ENCODE data around the gene PPCDC.

PPCDC gene

DNA sequence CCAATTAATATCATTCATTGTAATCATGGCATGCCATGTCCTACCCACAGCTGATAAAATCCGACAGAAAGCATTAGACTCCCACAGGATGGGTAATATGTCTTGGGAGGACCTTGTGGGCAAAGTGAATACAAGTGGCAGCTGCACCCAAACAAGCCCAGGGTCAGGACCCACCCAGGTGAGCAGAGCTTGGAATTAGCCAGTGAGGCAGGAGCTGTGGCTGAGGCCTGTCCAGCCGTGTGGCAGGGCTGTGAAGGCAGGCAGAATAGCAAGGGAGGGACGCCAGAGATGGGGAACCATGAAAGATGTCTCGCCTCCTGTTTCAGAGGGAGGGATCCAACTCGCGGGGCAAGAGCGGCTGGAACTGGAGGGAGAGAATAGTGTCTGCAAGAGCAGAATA is 74.5 kb downstream of the PPCDC start:
- no peaks in the 10 kb centered on the region for H3K79me2 ChIP-seq (ENCODE audit: insufficient read depth, low read length)
- DNase-seq (no peak), ATAC-seq (ENCODE audit: insufficient read depth, low read depth) (no peak)
- no peaks in the 10 kb centered on the region for H3K27me3 ChIP-seq (ENCODE audit: insufficient read depth, low read length, poor library complexity)
- no peaks in the 10 kb centered on the region for H3K4me1 ChIP-seq (ENCODE audit: insufficient read depth, low read length)
- no peak overlapping the region for H2AFZ ChIP-seq (ENCODE audit: low read depth, low read length)
- no peaks in the 10 kb centered on the region for H3K36me3 ChIP-seq (ENCODE audit: insufficient read depth, low read length)
- no peaks in the 10 kb centered on the region; the same call in 1 of the 2 replicates for H4K20me1 ChIP-seq (ENCODE audit: insufficient read depth, low read length)
- H3K9me3 ChIP-seq (ENCODE audit: insufficient read depth, low read length, severe bottlenecking): no peaks in the 10 kb centered on the region
- H3K9ac ChIP-seq (ENCODE audit: low read depth, low read length): no peak overlapping the region
- no peak overlapping the region for H3K4me2 ChIP-seq (ENCODE audit: insufficient read depth, low read length)
- H3K27ac ChIP-seq (ENCODE audit: low read length): no peak overlapping the region
- H3K4me3 ChIP-seq (ENCODE audit: low read depth in 1 of 2, low read length in 2 of 2): no peak overlapping the region
- no peak for TF ChIP-seq EZH2 (IDR thresholded peaks at IDR 0.05; ENCODE audit: borderline replicate concordance, low read depth, low read length, severe bottlenecking)

DNA sequence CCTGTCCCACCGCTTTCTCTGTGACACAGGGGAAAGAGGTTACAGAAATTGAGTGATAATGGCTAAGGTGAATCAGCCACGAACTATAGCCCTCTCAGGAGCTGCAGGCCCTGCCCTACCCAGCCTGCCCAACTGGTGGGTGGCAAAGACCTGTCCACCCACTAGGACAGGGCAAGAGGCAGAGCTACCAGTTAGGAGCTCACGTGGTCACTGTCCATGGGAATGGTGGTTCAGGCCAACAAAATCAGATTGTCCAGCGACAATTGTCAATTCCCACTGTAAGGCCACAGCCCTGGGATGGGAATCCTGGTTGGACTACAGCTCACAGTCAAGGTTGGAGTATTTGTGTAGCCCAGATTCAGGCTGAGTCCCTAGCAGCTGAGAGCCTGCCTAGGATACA is 75.0 kb downstream of the PPCDC start:
- Histone ChIP-seq H3K36me3 (ENCODE audit: insufficient read depth, low read length) (no peaks in the 10 kb centered on the region), H3K79me2 (ENCODE audit: insufficient read depth, low read length) (no peaks in the 10 kb centered on the region), H3K4me3 (ENCODE audit: low read depth in 1 of 2, low read length in 2 of 2) (no peak overlapping the region), H3K4me1 (ENCODE audit: insufficient read depth, low read length) (no peaks in the 10 kb centered on the region), H3K27me3 (ENCODE audit: insufficient read depth, low read length, poor library complexity) (no peaks in the 10 kb centered on the region), H4K20me1 (ENCODE audit: insufficient read depth, low read length) (no peaks in the 10 kb centered on the region; the same call in 1 of the 2 replicates), H3K4me2 (ENCODE audit: insufficient read depth, low read length) (no peak overlapping the region), H3K9me3 (ENCODE audit: insufficient read depth, low read length, severe bottlenecking) (no peaks in the 10 kb centered on the region), H2AFZ (ENCODE audit: low read depth, low read length) (no peak overlapping the region), H3K9ac (ENCODE audit: low read depth, low read length) (no peak overlapping the region), H3K27ac (ENCODE audit: low read length) (no peak overlapping the region)
- no peak for TF ChIP-seq EZH2 (IDR thresholded peaks at IDR 0.05; ENCODE audit: borderline replicate concordance, low read depth, low read length, severe bottlenecking)
- TF ChIP-seq, protein P1, sequence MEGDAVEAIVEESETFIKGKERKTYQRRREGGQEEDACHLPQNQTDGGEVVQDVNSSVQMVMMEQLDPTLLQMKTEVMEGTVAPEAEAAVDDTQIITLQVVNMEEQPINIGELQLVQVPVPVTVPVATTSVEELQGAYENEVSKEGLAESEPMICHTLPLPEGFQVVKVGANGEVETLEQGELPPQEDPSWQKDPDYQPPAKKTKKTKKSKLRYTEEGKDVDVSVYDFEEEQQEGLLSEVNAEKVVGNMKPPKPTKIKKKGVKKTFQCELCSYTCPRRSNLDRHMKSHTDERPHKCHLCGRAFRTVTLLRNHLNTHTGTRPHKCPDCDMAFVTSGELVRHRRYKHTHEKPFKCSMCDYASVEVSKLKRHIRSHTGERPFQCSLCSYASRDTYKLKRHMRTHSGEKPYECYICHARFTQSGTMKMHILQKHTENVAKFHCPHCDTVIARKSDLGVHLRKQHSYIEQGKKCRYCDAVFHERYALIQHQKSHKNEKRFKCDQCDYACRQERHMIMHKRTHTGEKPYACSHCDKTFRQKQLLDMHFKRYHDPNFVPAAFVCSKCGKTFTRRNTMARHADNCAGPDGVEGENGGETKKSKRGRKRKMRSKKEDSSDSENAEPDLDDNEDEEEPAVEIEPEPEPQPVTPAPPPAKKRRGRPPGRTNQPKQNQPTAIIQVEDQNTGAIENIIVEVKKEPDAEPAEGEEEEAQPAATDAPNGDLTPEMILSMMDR (IDR thresholded peaks at IDR 0.05; ENCODE audit: borderline replicate concordance, extremely low read depth, low read length, poor library complexity, severe bottlenecking): no peak
- DNase-seq: no peak
- ATAC-seq (ENCODE audit: insufficient read depth, low read depth): no peak
